GM21529 (cell line): ENCODE results near the gene SMIM24.

ENCODE experiments used
- ATAC-seq: cut with Tn5 transposase; IDR thresholded peaks from one replicate; pipeline ENCODE4 v1.9.1; 2021; ENCODE audit not compliant: unreplicated experiment

SMIM24 gene

GRCh38 chr19:3499738-3500428 is 19.6 kb upstream of the SMIM24 start:
- no peak for ATAC-seq

- ATAC-seq: no peak
Observed at GRCh38 chr19:3497757-3498520, 17.6 kb upstream of the SMIM24 start.

- no peak for ATAC-seq
Observed at GRCh38 chr19:3496392-3497273, 16.3 kb upstream of the SMIM24 start.

- no peak for ATAC-seq
Observed at GRCh38 chr19:3494559-3494958, 14.2 kb upstream of the SMIM24 start.

GRCh38 chr19:3494051-3494450 is 13.7 kb upstream of the SMIM24 start:
- no peak for ATAC-seq

- ATAC-seq: no peak
Observed at GRCh38 chr19:3493651-3494050, 13.3 kb upstream of the SMIM24 start.

GRCh38 chr19:3492919-3493318 is 12.6 kb upstream of the SMIM24 start:
- no peak for ATAC-seq

- ATAC-seq: no peak
Observed at GRCh38 chr19:3492131-3492839, 12.0 kb upstream of the SMIM24 start.

- no peak for ATAC-seq
Observed at GRCh38 chr19:3491396-3492119, 11.2 kb upstream of the SMIM24 start.

GRCh38 chr19:3483226-3483628 is 2.9 kb upstream of the SMIM24 start, which contains the start of gene SMIM44:
SMIM44 (minus strand) TSS chr19:3483441; CDS start chr19:3483403, 38 bp downstream.
- no peak for ATAC-seq

GRCh38 chr19:3482507-3483225 is 2.3 kb upstream of the SMIM24 start:
- ATAC-seq: no peak

- ATAC-seq: no peak
Observed at GRCh38 chr19:3481241-3482090, 1.1 kb upstream of the SMIM24 start.

GRCh38 chr19:3479834-3480215 is 500 bp downstream of the SMIM24 start:
- no peak for ATAC-seq

- no peak for ATAC-seq
Observed at GRCh38 chr19:3479177-3479833, 1.0 kb downstream of the SMIM24 start.

- no peak for ATAC-seq
Observed at GRCh38 chr19:3478409-3479176, 1.7 kb downstream of the SMIM24 start.

- no peak for ATAC-seq
Observed at GRCh38 chr19:3477951-3478350, 2.4 kb downstream of the SMIM24 start.

- no peak for ATAC-seq
Observed at GRCh38 chr19:3477506-3477905, 2.8 kb downstream of the SMIM24 start.
